HG02943 (cell line): ENCODE data around the gene PIK3CG.

Source experiments
- ATAC-seq: cut with Tn5 transposase; IDR thresholded peaks from one replicate; pipeline ENCODE4 v1.9.1; 2021; ENCODE audit warnings: mild to moderate bottlenecking, low read depth, moderate library complexity; ENCODE audit not compliant: unreplicated experiment

The PIK3CG gene

DNA sequence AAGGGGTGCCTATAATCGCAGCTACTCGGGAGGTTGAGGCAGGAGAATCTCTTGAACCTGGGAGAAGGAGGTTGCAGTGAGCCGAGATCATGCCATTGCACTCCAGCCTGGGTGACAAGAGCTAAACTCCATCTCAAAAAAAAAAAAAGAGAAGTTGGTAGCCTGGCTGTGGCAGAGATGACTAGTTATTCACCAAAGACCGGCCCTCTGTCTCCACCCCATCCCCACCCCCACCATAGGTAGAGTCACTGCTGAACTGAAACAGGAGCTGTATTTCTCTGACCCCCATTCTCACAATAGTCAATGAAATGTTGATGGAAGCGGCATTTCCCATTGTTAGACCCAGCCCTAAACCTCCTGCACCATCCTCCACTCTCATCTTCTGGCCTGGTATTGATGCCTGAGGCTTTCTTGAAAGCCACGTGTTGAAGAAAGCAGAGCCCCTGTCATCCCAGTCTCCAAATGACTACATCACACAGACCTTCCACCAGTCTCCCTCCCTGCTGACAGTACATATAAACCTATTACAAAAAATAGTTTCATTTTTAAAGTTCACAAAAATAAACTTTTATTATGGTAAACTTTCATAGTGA, 9.4 kb upstream of the PIK3CG start:
- no peak for ATAC-seq

DNA sequence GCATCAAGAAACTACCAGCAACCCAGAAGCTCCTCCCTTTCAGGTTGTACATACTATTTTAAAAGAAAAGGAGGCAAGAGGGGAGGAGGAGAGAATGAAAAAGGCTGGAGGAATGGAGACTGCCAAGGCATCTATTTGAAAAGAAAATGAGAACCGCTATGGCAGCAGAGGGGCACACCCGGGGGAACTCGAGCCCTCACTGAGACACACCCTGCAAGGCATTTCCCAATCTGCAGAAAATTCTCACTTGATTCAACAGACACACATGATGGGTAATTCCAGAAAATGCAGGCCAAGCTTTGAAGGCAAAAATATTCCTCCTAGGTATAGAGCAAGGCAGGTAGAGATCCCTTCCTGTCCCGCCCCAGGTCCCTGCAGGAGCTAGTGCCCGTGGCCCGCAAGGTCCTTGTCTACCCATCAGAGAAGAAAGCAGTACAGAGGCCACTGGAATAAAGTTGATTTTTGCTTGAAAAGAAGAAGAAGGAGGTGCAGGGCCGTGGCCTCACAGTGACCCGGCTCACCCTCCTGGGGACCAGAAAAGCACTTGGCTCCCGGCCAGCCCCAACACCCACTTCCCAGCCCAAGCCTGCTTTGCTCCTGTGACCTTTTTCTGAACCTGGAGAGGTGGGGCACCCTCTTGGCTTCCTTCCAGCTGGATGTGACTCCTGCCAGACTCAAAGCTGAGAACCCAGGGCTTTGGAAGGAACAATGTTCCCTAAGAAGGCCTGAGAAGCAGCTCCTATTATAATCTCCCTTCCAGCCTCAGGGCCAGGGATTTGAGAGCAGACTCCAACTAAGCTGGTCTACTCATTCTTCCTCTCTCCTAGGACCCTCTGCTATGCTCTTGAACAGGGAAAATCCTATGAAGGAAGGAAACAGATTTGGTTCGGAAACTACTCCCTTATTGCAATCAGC, 6.2 kb upstream of the PIK3CG start:
- no peak for ATAC-seq

DNA sequence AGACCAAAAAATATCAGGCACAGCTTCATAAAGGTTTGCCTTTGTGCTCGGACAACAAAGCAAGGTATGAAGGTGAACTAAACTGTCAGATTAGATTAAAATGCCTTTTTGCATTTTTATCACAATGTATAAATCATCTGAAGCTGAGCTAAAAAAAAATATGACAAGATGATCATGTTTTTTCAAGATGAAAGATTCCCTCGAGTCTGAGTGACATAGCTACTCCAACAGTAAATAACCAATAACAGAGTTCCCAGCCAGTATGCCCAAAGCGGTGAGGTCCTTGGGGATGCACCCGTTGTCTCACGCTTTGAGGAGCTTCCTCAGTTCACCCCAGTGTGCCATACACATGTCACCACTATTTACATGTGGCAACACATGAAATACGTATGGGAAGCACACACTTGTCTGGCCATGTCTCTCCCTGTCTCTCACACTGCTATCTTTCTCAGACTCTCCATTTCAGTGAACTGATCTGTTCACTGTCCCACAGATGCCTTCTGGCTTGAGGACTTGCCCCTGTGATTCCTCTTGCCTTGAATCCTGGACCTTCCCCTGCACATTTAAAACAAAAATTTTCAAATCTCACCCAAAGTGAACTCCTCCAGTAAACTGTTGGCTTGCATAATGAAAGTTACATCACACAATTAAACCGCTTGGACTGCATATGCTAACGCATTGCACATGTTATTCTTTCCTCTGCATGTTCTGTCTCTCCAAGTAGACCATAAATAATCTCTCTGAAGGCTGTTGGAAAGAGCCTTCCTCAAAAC, 2.6 kb upstream of the PIK3CG start:
- no peak for ATAC-seq

DNA sequence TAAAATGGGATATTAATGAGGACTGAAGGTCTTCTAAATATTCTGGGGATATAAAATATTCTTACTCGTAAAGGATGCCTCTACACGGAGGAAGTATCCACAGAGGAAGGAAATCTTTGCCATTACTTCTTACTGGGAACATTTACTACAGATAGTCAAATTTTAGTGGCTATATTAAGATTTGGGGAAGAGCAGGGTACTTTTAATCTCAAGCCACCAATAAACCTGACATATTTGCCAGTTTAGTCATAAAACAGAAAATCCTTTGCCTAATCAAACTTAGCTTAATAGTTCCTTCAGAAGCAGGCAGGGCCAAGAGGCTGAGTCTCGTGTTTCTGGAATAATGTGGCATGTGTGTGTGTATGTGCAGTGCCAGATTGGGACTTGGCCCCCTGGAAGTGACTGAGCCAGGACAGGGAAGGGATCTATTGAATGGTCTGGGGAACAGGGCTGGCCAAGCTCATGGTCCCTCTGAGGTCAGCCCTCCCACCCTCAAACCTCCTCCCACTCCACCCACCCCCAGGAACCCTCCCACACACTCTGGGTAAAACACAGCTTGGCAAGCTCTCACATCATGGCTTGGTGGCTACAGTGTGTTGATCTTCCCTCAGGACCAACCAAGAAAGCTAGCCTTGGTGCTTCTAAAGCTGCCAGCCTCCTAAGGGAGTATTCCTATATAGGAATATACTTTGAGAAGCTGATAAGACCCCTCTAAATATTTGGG, 1.6 kb upstream of the PIK3CG start:
- ATAC-seq: no peak

DNA sequence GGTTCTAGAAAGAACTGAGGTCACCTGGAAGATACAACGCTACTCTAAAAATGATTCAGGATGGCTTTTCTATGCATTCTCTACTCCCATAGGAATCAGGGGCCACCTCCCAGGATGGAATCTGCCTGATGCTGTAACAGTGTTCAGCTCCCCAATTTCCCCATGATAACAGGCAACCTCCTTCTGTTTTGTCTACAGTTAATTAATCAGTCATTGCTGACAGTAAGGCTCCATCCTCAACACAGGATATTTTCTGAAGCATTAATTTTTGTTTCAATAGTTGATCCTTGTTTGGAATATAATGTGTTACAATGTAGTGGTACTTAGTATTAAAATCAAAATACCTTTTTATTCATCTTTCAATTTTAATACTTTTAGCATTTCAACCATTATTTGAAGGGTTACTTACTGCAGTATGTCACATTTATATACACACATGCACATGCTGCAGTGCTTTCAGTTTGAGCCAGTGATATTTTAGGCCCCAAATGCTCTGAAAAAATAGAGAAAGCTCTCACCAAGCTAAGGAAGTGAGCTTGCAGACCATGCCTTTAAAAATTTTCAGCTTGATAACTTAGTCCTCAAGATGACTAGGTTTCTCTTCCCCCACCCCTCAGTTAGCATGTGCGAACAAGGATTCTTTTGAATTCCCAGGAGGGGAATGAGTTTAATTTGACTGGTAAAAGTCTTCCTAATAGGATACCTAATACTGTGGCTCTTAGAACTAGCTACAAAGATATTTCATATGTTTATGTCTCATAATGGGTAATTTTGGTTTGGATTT, 592 bp upstream of the PIK3CG start:
- ATAC-seq: peak; percentile 15

DNA sequence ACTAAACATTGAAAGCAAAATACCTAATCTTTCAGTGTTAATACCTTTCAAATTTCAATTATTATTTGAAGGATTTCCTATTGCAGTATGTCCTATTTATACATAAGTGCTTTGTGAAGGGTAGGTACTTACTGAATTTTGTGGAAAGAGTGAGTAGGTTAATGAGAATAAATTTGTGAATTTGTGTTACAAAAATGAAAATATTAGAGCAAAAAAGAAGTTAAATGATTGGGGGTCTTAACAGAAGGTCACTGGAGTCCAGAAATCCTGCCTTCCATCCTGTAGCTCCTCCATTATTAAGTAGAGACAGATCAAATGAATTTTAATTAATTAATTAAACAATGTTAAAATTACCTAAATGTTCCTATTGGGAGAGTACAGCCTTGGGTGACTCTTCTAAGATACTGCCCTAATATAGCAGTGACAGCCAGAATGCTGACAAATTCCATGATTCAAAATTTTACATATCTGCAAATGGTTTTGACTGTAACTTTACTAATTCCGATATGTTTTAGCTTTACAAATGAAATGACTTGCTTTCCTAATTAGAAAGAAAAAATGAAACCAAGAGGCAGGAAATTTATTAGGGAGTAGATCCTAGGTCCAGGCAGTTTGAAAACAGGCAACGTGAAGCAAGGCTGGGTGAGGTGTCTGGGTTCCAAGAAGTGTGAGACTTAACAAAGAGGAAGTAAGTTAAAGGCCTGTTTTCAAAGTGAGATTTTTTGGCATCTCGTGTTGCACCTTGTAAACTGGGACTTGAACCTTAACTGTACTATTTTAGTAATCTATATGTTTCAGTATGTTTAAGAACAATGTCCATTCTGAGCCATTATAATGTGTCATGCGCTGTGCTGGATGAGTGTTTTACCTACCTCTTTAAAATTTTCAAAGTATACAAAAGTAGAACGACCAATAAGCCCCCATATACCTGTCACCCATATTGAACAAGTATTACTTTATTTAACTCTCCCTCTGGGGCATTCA, 1.5 kb downstream of the PIK3CG start:
- no peak for ATAC-seq

DNA sequence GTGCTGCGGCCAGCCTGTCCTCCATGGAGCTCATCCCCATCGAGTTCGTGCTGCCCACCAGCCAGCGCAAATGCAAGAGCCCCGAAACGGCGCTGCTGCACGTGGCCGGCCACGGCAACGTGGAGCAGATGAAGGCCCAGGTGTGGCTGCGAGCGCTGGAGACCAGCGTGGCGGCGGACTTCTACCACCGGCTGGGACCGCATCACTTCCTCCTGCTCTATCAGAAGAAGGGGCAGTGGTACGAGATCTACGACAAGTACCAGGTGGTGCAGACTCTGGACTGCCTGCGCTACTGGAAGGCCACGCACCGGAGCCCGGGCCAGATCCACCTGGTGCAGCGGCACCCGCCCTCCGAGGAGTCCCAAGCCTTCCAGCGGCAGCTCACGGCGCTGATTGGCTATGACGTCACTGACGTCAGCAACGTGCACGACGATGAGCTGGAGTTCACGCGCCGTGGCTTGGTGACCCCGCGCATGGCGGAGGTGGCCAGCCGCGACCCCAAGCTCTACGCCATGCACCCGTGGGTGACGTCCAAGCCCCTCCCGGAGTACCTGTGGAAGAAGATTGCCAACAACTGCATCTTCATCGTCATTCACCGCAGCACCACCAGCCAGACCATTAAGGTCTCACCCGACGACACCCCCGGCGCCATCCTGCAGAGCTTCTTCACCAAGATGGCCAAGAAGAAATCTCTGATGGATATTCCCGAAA, 2.7 kb downstream of the PIK3CG start:
- no peak for ATAC-seq

DNA sequence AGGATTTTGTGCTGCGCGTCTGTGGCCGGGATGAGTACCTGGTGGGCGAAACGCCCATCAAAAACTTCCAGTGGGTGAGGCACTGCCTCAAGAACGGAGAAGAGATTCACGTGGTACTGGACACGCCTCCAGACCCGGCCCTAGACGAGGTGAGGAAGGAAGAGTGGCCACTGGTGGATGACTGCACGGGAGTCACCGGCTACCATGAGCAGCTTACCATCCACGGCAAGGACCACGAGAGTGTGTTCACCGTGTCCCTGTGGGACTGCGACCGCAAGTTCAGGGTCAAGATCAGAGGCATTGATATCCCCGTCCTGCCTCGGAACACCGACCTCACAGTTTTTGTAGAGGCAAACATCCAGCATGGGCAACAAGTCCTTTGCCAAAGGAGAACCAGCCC, 3.3 kb downstream of the PIK3CG start:
- no peak for ATAC-seq

DNA sequence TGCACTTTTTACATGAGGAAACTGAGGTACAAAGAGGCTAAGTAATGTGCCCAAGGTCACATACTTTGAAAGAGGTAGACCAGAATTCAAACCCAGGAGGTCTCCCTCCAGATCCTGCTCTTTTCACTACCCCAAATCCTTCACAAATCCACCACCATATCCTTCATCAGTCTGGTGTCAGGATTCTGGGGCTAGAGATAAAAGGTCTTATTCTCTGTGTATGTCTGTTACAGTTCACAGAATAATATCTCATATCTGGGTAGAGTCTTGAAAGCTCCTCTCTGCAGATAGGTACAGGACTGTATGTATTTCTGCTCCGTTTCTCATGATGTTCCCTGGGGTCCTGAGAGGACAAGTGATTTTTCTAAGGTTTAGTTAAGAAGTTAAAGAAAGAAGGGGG, 4.9 kb downstream of the PIK3CG start:
- no peak for ATAC-seq

DNA sequence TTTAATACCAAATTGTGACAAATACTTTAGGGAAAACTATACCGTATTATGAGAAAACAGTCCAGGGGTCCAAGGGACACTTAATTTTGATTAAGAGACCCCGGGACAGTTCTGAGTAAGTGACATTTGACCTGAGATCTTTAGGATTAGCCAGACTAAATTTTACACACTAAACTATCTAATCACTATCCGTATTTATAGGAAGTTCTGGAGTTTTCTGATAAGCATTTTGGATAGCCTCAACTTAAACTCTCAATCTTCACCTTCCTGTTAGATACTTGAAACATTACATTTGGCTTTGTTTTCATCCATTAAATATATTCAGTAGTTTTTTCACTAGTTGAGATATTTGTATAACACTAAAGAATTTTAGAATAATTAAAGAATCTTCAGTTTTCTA, 5.4 kb downstream of the PIK3CG start:
- ATAC-seq: no peak

DNA sequence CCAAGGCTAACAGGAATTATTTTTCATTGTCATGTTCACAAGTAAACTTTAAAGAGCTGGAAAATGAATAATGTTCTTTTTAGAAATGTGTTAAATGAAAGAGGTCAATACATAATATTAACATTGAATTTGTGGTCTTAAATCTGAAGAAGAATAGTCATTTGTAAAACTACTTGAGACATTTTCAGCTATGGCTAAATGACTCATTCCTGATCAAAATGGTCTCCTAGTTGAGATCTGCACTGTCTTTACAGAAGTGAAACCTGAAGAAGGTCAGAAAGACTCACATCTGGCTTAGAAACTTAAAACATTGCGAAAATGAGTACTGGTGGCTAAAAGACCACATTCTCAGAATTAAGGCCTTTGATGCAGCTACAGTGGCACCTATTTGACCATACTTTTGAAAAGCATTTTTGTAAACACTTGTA, 5.9 kb downstream of the PIK3CG start:
- peak; percentile 93 for ATAC-seq

DNA sequence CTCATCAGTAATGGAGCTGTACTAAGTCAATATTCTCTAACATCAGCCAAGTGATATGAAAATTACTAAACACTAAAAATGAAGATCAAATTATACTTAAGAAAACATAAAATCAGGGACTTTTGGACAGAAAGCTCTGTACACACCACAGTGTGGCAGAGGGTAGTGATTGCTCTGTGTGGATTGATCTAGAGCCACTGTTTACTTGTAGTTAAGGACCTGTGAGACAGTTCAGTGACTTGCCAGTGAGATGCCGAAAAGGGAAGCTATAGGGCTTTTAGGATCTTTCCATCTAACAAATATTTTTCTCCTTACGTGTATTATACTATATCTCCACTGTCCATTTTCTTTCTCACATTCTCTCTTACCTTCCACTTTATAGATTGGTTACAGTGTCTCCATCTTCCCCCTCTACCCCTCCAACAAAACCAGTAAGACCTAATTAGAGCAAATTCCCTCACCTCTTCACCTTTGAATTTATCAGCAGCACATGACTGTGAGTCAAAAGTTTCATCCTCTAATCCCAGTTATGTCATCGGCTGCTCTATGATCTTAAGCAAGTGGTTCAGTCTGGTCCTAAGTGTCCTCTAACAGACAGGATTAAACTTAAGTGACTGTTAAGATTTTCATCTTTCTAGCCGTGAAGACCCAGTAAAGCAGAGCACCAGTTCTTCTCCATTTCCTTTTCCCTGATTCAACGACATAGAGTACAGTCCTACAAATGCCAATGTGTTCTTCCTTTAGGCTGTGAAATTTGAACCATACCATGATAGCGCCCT, 6.9 kb downstream of the PIK3CG start:
- no peak for ATAC-seq

DNA sequence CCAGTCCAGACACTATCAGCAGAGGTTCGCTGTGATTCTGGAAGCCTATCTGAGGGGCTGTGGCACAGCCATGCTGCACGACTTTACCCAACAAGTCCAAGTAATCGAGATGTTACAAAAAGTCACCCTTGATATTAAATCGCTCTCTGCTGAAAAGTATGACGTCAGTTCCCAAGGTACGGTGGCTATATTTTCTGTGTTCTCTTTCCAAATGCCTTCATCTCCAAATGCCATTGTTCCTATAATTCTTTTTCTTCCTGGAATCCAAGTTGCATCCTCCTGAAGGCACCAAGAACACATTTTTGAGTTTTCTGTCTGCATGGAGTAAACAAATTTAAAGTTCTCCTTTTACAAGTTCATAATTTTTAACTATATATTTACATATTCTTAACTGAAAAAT, 7.7 kb downstream of the PIK3CG start:
- ATAC-seq: no peak

DNA sequence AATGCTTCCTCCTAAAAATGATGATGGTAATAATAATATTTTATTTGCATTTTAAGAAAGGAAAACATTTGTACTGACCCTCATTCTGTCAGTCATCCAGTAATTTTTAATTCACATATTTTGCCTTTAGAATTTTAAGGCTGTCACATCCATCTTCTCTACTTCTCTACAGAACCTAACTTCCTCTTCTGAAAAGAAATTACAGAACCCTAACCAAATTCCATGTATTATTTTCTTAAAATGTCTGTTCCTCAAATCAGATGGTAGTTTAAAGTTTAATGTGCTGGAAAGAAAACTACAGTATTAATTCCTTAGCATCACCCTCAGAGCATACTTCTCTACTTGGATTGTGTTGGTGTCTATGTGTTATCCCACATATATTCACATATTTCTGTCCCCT, 9.0 kb downstream of the PIK3CG start:
- ATAC-seq: no peak

DNA sequence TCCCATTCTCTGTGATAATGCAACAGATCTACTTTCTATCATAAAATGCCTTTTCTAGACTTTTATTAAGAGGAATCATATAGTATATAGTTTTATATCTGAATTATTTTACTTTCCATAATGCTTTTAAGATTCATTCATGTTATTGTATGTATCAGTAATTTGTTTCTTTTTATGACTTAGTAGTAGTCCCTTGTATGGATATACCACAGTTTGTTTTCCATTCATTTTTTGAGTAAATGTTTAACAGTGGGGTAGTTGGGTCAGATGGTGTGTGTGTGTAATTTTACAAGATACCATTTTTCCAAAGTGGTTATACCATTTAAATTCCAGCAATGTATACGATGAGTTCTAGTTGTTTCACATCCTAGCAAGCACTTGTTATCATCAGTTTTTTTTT, 10.4 kb downstream of the PIK3CG start:
- ATAC-seq: no peak

DNA sequence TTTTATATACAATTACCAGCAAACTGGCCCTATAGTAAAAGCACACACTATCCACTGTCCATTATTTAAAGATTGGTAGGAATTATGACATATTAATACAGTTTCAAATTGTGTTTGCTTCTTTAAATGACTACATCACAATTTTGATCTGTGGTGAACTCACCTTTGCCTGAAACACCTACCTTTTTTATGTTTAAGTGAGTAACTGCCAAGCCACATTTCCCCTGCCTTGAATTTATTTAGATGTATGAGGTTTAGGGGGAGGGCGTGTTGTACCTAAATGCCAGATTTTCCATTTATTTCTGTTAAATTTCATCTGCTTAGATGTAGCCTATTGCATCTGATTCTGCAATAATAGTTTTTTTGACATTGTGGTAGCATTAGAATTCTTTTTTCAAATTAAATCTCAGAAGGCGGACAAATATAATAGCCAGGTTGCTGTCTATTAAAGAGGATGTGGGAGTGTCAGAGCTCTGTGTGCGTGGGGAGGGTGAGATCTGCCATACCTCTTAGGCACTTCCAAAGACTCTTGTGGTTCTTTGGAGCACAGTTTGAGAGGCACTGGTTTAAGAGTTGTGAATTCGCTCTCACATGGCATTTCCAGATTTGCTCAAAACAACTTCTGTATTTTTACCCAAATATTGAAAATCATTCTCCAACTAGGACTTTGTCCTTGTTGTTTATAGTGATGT, 13.8 kb downstream of the PIK3CG start:
- no peak for ATAC-seq

DNA sequence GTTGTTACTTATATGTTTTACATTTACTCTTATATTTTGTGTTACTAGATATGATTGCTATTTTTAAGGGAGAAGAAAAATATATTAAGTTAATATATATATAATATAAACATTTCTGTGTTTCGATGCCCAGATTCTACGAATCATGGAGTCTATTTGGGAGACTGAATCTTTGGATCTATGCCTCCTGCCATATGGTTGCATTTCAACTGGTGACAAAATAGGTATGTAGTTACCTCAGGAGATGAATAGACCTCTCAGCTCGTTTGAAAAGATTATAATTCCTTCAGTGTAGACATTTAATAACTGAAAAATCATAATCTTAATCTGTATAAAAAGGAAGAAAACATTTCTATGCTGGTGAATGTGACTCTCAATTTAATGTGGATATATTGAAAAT, 16.9 kb downstream of the PIK3CG start:
- ATAC-seq: no peak
